Trophoblast cell (in vitro differentiated cells and primary cell): Measurements from ENCODE around the gene REP15.

Source experiments
- DNase-seq, 2 donors: peaks; one replicate each; pipeline ENCODE4 v3.0.0-alpha.2; 2016
- H2AFZ ChIP-seq: 2 replicates; pipeline ENCODE4 v1.6.1; 2013; ENCODE audit warnings: low read length, moderate library complexity, mild to moderate bottlenecking; ENCODE audit not compliant: insufficient read depth, poor library complexity
- H2AK5ac ChIP-seq: 2 replicates; pipeline ENCODE4 v1.6.1; 2013; ENCODE audit warnings: mild to moderate bottlenecking, low read length
- H2BK120ac ChIP-seq: 2 replicates; pipeline ENCODE4 v1.6.1; 2013; ENCODE audit warnings: low read length, mild to moderate bottlenecking, moderate library complexity; ENCODE audit not compliant: insufficient read depth, poor library complexity
- H2BK12ac ChIP-seq: 2 replicates; pipeline ENCODE4 v1.6.1; 2013; ENCODE audit warnings: mild to moderate bottlenecking, low read length, moderate library complexity
- H2BK5ac ChIP-seq: 2 replicates; pipeline ENCODE4 v1.6.1; 2013; ENCODE audit warnings: low read length, low read depth, moderate library complexity, mild to moderate bottlenecking; ENCODE audit not compliant: poor library complexity
- H3K14ac ChIP-seq: 2 replicates; pipeline ENCODE4 v1.6.1; 2013; ENCODE audit warnings: mild to moderate bottlenecking, low read length
- H3K18ac ChIP-seq: 2 replicates; pipeline ENCODE4 v1.6.1; 2013; ENCODE audit warnings: mild to moderate bottlenecking, low read length
- H3K23ac ChIP-seq: 2 replicates; pipeline ENCODE4 v1.6.1; 2013; ENCODE audit warnings: low read length
- H3K27ac ChIP-seq: 2 replicates; pipeline ENCODE4 v1.5.1; 2013; ENCODE audit warnings: low read depth, mild to moderate bottlenecking, inconsistent platforms, low read length, moderate library complexity
- H3K27me3 ChIP-seq: 2 replicates; pipeline ENCODE4 v1.6.1; 2013; ENCODE audit warnings: inconsistent platforms, mild to moderate bottlenecking, low read length, moderate library complexity; ENCODE audit not compliant: insufficient read depth
- H3K36me3 ChIP-seq, 2 experiments: 1 replicate in 1 of 2; 2 replicates in 1 of 2; pipeline ENCODE4 v1.6.1; 2013; ENCODE audit warnings: low read length in 2 of 2, mild to moderate bottlenecking in 2 of 2, moderate library complexity in 1 of 2; ENCODE audit not compliant: insufficient read depth in 2 of 2, control insufficient read depth in 1 of 2
- H3K4ac ChIP-seq: 2 replicates; pipeline ENCODE4 v1.6.1; 2013; ENCODE audit warnings: low read depth, mild to moderate bottlenecking, low read length, moderate library complexity
- H3K4me1 ChIP-seq, 2 experiments: 1 replicate in 1 of 2; 2 replicates in 1 of 2; pipeline ENCODE4 v1.6.1; 2013; ENCODE audit warnings: low read length in 2 of 2, mild to moderate bottlenecking in 2 of 2, moderate library complexity in 1 of 2; ENCODE audit not compliant: insufficient read depth in 2 of 2, control insufficient read depth in 1 of 2
- H3K4me2 ChIP-seq: 2 replicates; pipeline ENCODE4 v1.6.1; 2013; ENCODE audit warnings: inconsistent platforms, mild to moderate bottlenecking, low read length, moderate library complexity
- H3K4me3 ChIP-seq: 2 replicates; pipeline ENCODE4 v1.5.1; 2013; ENCODE audit warnings: mild to moderate bottlenecking, low read depth, low read length, inconsistent platforms
- H3K79me1 ChIP-seq: one replicate; pipeline ENCODE4 v1.6.1; 2013; ENCODE audit warnings: low read length
- H3K79me2 ChIP-seq: 2 replicates; pipeline ENCODE4 v1.6.1; 2013; ENCODE audit warnings: low read length, mild to moderate bottlenecking; ENCODE audit not compliant: control insufficient read depth, insufficient read depth, poor library complexity
- H3K9ac ChIP-seq: 2 replicates; pipeline ENCODE4 v1.6.1; 2013; ENCODE audit warnings: mild to moderate bottlenecking, low read length
- H3K9me3 ChIP-seq: 2 replicates; pipeline ENCODE4 v1.6.1; 2013; ENCODE audit warnings: low read depth, mild to moderate bottlenecking, control low read depth, inconsistent platforms, low read length; ENCODE audit not compliant: insufficient read depth
- H4K12ac ChIP-seq: 2 replicates; pipeline ENCODE4 v1.6.1; 2013; ENCODE audit warnings: low read depth, mild to moderate bottlenecking, low read length, moderate library complexity
- H4K8ac ChIP-seq: 2 replicates; pipeline ENCODE4 v1.6.1; 2013; ENCODE audit warnings: low read depth, mild to moderate bottlenecking, low read length, moderate library complexity
- H4K91ac ChIP-seq: one replicate; pipeline ENCODE4 v1.6.1; 2013; ENCODE audit warnings: low read depth, mild to moderate bottlenecking, low read length, moderate library complexity
- WGBS: extraction: QIAGEN DNeasy Blood & Tissue Kit; methylation state at CpG from one replicate; pipeline ENCODE4 v1.1.7; 2013; ENCODE audit warnings: missing lambda C conversion rate; ENCODE audit not compliant: insufficient read length, insufficient coverage; ENCODE audit errors: extremely low coverage; 5-methylcytosine and 5-hydroxymethylcytosine counted together

The REP15 gene

DNA sequence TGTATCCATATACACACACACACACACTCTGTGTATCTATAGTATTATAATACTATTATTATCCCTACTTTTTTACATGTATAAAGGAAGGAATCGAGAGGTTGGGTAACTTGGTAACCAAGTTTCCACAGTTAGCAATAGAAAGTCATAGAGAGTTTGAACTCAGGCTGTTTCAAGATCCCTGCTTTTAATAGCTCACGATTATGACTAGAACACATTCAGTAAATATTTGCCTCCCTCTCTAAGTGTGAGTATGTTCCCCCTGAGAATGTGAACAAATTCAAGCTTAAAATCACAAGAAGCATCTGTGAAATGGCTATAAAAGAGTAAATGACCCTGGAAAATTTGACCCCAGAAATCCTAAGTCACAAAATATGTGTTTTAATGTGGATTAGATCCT lies 11.0 kb upstream of the REP15 start:
- no peaks in the 10 kb centered on the region for H3K9me3 ChIP-seq
- H2BK12ac ChIP-seq: no peak overlapping the region
- no peak overlapping the region for H3K4ac ChIP-seq
- no peak overlapping the region for H3K4me3 ChIP-seq
- H2AFZ ChIP-seq: no peak overlapping the region
- H4K91ac ChIP-seq: no peak overlapping the region
- no peak overlapping the region for H3K23ac ChIP-seq
- no peak overlapping the region for H3K9ac ChIP-seq
- H3K27me3 ChIP-seq: no peaks in the 10 kb centered on the region
- no peak overlapping the region for H2AK5ac ChIP-seq
- no CpG with 5 or more reads among the region's 2 CpGs for WGBS
- no peaks in the 10 kb centered on the region for H3K4me1 ChIP-seq
- H3K36me3 ChIP-seq: peaks cover 27 to 57% of the 10 kb centered on the region in 2 experiments
- H2BK120ac ChIP-seq: no peak overlapping the region
- no peak overlapping the region for H4K8ac ChIP-seq
- H3K14ac ChIP-seq: no peak overlapping the region
- no peak for DNase-seq
- no peak overlapping the region for H3K18ac ChIP-seq
- H2BK5ac ChIP-seq: no peak overlapping the region
- H3K27ac ChIP-seq: no peak overlapping the region
- H3K79me1 ChIP-seq: no peaks in the 10 kb centered on the region
- H3K79me2 ChIP-seq: no peaks in the 10 kb centered on the region
- H3K4me2 ChIP-seq: no peak overlapping the region
- H4K12ac ChIP-seq: no peak overlapping the region

- Histone ChIP-seq H2AK5ac (no peak overlapping the region), H4K91ac (no peak overlapping the region), H3K79me1 (no peaks in the 10 kb centered on the region), H3K4ac (no peak overlapping the region), H3K23ac (no peak overlapping the region), H2BK5ac (no peak overlapping the region), H4K8ac (no peak overlapping the region), H3K27me3 (no peaks in the 10 kb centered on the region), H2BK120ac (no peak overlapping the region), H3K18ac (no peak overlapping the region), H3K14ac (no peak overlapping the region), H3K36me3 (peaks cover 29 to 56% of the 10 kb centered on the region in 2 experiments), H2BK12ac (no peak overlapping the region), H3K4me1 (no peaks in the 10 kb centered on the region), H3K4me3 (no peak overlapping the region), H3K79me2 (no peaks in the 10 kb centered on the region), H3K4me2 (no peak overlapping the region), H4K12ac (no peak overlapping the region), H3K9ac (no peak overlapping the region), H3K9me3 (no peaks in the 10 kb centered on the region), H2AFZ (no peak overlapping the region), H3K27ac (no peak overlapping the region)
- no peak for DNase-seq
Observed at GRCh38 chr12:27686147-27686546, 10.1 kb upstream of the REP15 start.

- Histone ChIP-seq H4K12ac (no peak overlapping the region), H3K4me1 (no peaks in the 10 kb centered on the region), H2AK5ac (no peak overlapping the region), H3K9ac (no peak overlapping the region), H3K4me2 (no peak overlapping the region), H3K79me2 (no peaks in the 10 kb centered on the region), H3K27me3 (no peaks in the 10 kb centered on the region), H2BK120ac (no peak overlapping the region), H3K27ac (no peak overlapping the region), H2BK12ac (no peak overlapping the region), H3K18ac (no peak overlapping the region), H3K79me1 (no peaks in the 10 kb centered on the region), H3K9me3 (no peaks in the 10 kb centered on the region), H3K4me3 (no peak overlapping the region), H3K23ac (no peak overlapping the region), H3K4ac (no peak overlapping the region), H4K91ac (no peak overlapping the region), H3K14ac (no peak overlapping the region), H2AFZ (no peak overlapping the region), H4K8ac (no peak overlapping the region), H3K36me3 (peaks cover 26 to 52% of the 10 kb centered on the region in 2 experiments), H2BK5ac (no peak overlapping the region)
- DNase-seq: no peak
- WGBS: no CpG with 5 or more reads among the region's 3 CpGs
Observed at GRCh38 chr12:27688671-27689070, 7.6 kb upstream of the REP15 start.

DNA sequence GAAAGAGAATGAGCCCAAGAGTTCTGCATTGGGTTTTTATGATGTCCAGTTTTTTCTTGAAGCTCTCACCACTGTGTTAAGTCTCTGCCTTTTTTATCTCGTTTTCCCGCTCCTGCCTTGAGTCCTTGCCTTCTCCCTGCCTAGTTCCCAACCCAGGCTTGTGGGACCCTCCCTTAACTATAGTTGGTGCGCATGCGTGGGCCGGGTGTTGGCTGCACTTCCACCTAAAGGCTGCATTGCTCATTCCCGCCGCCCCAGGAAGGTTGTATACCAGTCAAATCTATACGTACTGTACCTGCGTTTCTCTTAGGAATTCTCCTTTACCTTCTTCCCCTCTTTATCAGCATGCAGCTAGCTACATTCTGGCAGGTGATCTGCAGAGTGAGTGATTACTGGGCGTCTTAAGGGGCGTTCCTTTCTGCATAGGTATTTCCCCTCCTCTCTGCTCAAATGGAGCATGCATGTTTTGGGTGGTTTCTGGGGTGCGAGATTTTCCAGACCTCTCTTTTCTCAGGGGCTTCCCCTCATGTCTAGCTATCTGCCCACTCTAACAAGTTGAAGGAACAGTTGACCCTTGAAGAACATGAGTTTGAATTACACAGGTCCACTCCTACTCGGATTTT lies 6.6 kb upstream of the REP15 start:
- no peaks in the 10 kb centered on the region for H3K79me2 ChIP-seq

More for the DNA sequence above, 6.6 kb upstream of the REP15 start:
- Histone ChIP-seq H3K4ac (no peak overlapping the region), H3K36me3 (peaks cover 27 to 55% of the 10 kb centered on the region in 2 experiments), H4K8ac (no peak overlapping the region), H3K4me1 (no peaks in the 10 kb centered on the region), H3K79me1 (no peaks in the 10 kb centered on the region), H3K18ac (no peak overlapping the region), H3K27ac (no peak overlapping the region), H2BK5ac (no peak overlapping the region), H2BK12ac (no peak overlapping the region), H3K9me3 (no peaks in the 10 kb centered on the region), H2AFZ (no peak overlapping the region), H3K4me3 (no peak overlapping the region), H4K12ac (no peak overlapping the region), H3K23ac (no peak overlapping the region), H3K9ac (no peak overlapping the region), H2AK5ac (no peak overlapping the region), H3K27me3 (no peaks in the 10 kb centered on the region), H3K4me2 (no peak overlapping the region), H4K91ac (no peak overlapping the region), H3K14ac (no peak overlapping the region), H2BK120ac (no peak overlapping the region)
- WGBS: no CpG with 5 or more reads among the region's 13 CpGs
- no peak for DNase-seq
